Posterior vena cava (tissue), 2 donors: ENCODE data around the gene CRYBG1. TPM values are rescaled to one million over a fixed set of nuclear protein-coding genes. Genes with fewer than 3 reads are reported as not detected.

Experiments
- DNase-seq: peaks from one replicate; pipeline ENCODE4 v3.0.0-alpha.2; 2020; ENCODE audit warnings: low spot score
- intact Hi-C, 2 donors: fragments of 100-400 bp; cut with DNase I; formaldehyde crosslinking; loops; one replicate each; pipeline versions ENCODE4 v1.14.1 to v1.14.2; 2022 to 2023
- long read RNA-seq, 2 donors: library from polyadenylated mRNA; unstranded; transcript quantifications; one replicate each; pipeline ENCODE4 v2.0.0, GENCODE V29; 2020 to 2021
- total RNA-seq, 2 donors: library from RNA; stranded (reverse); fragmentation: NEBNext Ultra II Directional; extraction: Animal tissue kit (Norgen Biotek cat#: 25700); gene quantifications; one replicate each; pipeline ENCODE4 v1.2.1, GENCODE V29; 2021
- donor health status: DM: yes; HTN: yes; CAD: no.
- donor health status: DM: yes; HTN: yes; CAD: no.

The CRYBG1 gene
- total RNA-seq, result 1 to 10 TPM; 4.6 to 5.5 TPM
- long read RNA-seq, donor 1, partial matches to known transcripts, result 3 of 4 reads
- long read RNA-seq, donor 1, other reads (novel, unspliced or antisense), result 1 of 4 reads
- long read RNA-seq, donor 2, partial matches to known transcripts, result 1 of 1 reads
- long read RNA-seq, donor 2, other reads (novel, unspliced or antisense), result 0 of 1 reads

DNA sequence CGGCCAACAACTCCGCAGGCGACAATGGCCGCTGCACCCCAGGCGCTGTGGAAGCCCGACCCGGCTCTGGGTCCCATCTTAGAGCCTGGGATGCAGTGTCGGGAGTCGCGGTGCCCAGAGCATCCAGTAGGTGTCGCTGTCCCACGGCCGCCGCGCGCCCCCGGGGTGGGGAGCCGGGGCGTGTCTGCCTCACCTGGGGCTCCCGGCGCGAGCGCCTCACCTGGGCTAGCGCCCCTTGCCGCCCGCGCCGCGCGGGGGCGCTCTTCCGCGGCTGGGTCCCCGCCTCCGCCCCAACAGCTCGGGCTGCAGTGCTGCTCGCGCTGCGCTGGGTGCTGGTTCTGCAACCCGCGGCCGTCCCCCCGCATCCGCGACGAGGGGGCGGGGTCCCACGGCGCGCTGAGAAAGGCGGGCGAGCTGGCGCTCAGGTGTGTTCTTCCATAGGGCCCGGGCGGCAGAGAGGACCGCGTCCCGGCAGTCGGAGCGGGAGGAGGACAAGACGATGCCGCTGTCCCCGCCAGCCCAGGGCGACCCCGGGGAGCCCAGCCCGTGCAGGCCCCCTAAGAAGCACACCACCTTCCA, at the start of gene CRYBG1:
Gene CRYBG1 (plus strand): TSS at position 308 of the 579 bp plus-strand sequence. CDS start 192 bp downstream, at position 500.
- DNase-seq, result peak; percentile 87
- intact Hi-C loops, result no loop called here

- no peak for DNase-seq
- intact Hi-C loops, result loop anchor here in 1 of 2 donors (10.0 kb wide), 1 partner anchor 831 kb away; no protein-coding TSS in a partner anchor
Observed at GRCh38 chr6:106315765-106316374, 44.6 kb upstream of the CRYBG1 start.

DNA sequence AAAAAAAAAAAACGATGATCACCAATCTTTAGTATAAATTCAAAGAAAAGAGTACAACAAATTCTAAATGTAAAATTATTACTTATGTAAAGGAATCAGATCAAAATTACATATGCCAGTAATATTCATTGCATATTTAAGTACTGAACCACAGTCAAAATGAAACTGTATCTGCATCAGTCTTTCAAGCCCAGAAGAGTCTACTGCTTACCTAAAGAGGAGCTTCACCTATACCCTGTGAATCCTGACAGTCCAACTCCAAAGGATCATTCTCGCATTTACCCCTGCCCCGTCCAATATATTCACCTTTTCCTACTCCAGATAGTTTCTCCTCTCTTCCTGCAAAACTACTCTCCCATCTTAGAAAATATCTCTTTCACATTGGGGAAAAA, 44.1 kb upstream of the CRYBG1 start:
- no peak for DNase-seq
- intact Hi-C loops, result loop anchor here in 1 of 2 donors (10.0 kb wide), 1 partner anchor 832 kb away; no protein-coding TSS in a partner anchor

GRCh38 chr6:106318061-106318460, 42.5 kb upstream of the CRYBG1 start:
- intact Hi-C loops, result loop anchor here in 1 of 2 donors (10.0 kb wide), 1 partner anchor 833 kb away; no protein-coding TSS in a partner anchor
- DNase-seq, result no peak

- intact Hi-C loops, result loop anchor here in 1 of 2 donors (10.0 kb wide), 1 partner anchor 834 kb away; no protein-coding TSS in a partner anchor
- no peak for DNase-seq
Observed at GRCh38 chr6:106318851-106319250, 41.7 kb upstream of the CRYBG1 start.

DNA sequence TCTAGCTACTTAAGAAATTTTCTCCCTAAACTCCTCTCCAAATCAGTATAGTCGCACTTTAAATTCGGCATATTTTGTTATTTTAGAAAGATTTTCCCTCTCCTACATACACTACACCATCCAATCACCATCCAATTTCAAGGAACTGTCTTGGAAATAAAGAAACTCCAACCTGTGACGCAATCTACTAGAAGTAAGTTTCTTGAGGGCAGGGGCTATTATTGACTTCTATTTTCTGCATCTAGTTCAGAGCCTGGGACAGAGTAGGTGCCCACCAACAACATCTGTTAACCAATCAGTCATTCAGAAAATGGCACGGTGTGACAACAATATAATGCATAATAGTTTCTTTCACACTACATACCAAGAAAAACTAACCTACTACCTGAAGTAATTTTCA, 38.6 kb upstream of the CRYBG1 start:
- intact Hi-C loops, result no loop called here
- DNase-seq, result no peak

- no peak for DNase-seq
- intact Hi-C loops, result no loop called here
Observed at GRCh38 chr6:106324726-106325335, 35.7 kb upstream of the CRYBG1 start.

DNA sequence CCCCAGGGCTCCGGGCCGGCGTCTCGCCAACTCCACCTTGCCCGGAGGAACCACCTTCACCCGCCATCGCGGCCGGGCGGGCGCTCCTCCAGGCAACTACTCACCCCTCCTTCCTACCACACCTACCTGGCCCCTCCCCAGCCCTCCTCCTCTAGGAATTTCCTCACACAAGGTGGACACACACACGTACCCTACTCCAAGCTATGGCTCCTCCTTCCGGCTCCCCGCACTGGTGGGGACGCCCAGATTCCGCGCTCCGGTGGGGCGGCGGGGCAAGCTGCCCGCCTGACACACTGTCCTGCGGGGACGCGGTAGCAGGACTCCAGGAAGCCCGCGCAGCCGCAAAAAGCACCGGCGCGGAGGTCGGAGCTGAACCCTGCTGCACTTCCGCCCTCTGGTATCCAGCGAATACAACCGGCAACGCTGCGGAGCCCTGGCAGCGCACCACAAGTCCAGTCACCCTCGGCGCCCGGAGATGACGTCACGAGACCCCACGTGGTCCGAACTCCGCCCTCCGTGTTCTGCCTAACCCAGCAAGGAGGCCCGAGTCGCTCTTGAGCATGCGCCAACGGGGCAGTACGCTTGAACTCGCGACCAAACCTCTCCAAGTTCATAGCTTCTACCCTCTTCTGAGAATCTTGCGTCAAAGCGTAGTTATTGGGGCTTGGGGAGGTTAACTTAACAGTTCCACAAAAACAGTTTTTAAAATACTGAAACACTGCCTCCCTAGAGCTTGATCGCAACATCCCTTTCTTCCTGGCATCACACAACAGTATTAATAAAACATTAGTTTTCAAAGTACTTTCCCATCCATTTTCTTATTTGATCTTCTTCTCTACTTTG, 35.0 kb upstream of the CRYBG1 start, which contains the start of gene ATG5:
Gene ATG5 (minus strand): TSS at position 425 of the 843 bp plus-strand sequence. CDS start 9,552 bp downstream, outside the sequence.
- peak; percentile 100 for DNase-seq
- intact Hi-C loops, result no loop called here

GRCh38 chr6:106334646-106335448, 25.7 kb upstream of the CRYBG1 start:
- intact Hi-C loops, result loop anchor here in 1 of 2 donors (10.0 kb wide), 1 partner anchor 230 kb away; no protein-coding TSS in a partner anchor
- no peak for DNase-seq

DNA sequence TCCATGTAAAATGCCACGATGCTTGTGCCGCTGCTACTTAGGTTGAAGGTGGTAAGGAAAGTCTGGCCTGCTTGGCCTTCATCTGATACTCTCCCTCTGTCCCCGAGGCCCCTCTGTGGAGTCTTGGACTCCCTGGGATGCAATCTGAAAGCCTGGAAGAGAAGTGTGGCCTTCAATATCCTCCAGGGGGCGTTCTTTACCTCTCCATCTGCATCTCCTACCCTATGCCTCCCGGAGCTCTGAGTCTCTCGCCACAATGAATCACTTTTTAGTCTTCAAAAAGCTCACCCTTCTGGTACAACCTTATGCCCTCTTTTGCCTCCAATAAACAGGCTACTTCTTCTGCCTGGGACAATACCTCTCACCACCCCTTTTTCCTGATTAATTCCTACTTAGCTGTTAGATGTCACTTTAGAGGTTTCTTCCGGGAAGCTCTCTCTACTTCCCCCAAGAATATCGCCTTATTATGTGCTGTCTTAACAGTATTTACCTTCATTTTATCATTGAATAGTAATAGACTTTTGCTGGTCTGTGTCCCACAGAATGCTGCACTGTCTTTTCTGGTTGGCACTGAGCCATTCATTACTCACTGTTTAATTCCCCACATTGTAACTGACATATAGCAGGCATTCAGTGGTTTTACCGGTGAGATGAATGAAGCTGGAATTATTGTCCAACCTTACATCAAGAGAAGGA, 21.0 kb upstream of the CRYBG1 start:
- no peak for DNase-seq
- intact Hi-C loops, result loop anchor here in 1 of 2 donors (10.0 kb wide), 1 partner anchor 225 kb away; no protein-coding TSS in a partner anchor

- intact Hi-C loops, result no loop called here
- DNase-seq, result no peak
Observed at GRCh38 chr6:106347219-106347618, 13.3 kb upstream of the CRYBG1 start.

DNA sequence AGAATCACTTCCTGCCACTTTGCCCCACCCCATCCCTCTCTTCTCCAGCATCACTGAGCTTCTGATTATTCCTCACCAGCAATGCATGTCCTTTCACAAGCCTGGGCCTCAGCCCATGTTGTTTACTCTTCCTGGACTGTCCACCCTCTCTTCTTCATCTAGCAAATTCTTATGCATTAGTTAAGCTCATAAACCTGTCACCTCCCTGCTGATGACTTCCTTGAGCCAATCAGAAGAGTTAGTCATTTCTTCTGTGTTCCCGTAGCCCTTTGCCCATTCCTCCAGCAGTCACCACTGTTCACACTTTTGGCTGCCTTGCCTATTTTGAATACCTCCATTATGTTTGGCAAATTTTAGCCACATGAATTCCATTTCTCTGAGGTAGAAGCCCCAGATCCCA, 4.1 kb upstream of the CRYBG1 start:
- DNase-seq, result no peak
- intact Hi-C loops, result no loop called here

GRCh38 chr6:106359959-106360409, 533 bp upstream of the CRYBG1 start:
- no peak for DNase-seq
- intact Hi-C loops, result no loop called here

DNA sequence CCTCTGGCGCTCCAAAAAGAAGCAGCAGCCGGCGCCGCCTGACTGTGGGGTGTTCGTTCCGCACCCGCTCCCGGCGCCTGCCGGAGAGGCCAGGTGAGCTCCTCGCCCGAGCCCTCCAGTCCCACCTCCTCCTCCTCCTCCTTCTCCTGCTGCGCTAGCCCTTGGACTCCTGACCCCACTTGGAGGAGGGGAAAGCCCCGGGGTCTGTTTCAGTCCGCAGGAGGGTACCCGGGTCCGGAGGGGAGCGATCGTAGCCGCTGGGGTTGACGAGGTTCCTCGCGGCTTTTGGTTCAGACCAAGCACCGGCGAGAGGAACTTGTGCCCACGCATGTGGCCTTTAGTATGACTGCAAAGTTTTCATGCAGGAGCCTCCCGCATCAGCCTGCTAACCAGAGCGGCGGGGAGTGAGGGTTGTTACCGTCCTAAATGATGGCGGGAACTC, 493 bp downstream of the CRYBG1 start:
- DNase-seq, result no peak
- intact Hi-C loops, result no loop called here

GRCh38 chr6:106363401-106364138, 3.1 kb downstream of the CRYBG1 start:
- intact Hi-C loops, result no loop called here
- no peak for DNase-seq

GRCh38 chr6:106369739-106370138, 9.2 kb downstream of the CRYBG1 start:
- intact Hi-C loops, result loop anchor here in 1 of 2 donors (5.0 kb wide), 1 partner anchor 143 kb away; no protein-coding TSS in a partner anchor

GRCh38 chr6:106370639-106371038, 10.1 kb downstream of the CRYBG1 start:
- intact Hi-C loops, result loop anchor here in 1 of 2 donors (5.0 kb wide), 1 partner anchor 142 kb away; no protein-coding TSS in a partner anchor
- no peak for DNase-seq

More at GRCh38 chr6:106369739-106370138, 9.2 kb downstream of the CRYBG1 start:
- no peak for DNase-seq
